GM18517 (cell line): ENCODE results near the gene SLC30A2.
"Not testable (repeated sequence)": the region's sequence is repeated elsewhere in the genome, so short reads cannot be mapped to it uniquely, and the experiment has no call there.

ENCODE experiments used
- ATAC-seq: cut with Tn5 transposase; IDR thresholded peaks from one replicate; pipeline ENCODE4 v1.9.1; 2021; ENCODE audit warnings: mild to moderate bottlenecking, moderate library complexity; ENCODE audit not compliant: unreplicated experiment

The SLC30A2 gene

GRCh38 chr1:26045722-26046245, at the start of gene SLC30A2:
TSS of gene SLC30A2 (minus strand) at chr1:26046118. CDS start at chr1:26045896, 222 bp downstream.
- no peak for ATAC-seq

DNA sequence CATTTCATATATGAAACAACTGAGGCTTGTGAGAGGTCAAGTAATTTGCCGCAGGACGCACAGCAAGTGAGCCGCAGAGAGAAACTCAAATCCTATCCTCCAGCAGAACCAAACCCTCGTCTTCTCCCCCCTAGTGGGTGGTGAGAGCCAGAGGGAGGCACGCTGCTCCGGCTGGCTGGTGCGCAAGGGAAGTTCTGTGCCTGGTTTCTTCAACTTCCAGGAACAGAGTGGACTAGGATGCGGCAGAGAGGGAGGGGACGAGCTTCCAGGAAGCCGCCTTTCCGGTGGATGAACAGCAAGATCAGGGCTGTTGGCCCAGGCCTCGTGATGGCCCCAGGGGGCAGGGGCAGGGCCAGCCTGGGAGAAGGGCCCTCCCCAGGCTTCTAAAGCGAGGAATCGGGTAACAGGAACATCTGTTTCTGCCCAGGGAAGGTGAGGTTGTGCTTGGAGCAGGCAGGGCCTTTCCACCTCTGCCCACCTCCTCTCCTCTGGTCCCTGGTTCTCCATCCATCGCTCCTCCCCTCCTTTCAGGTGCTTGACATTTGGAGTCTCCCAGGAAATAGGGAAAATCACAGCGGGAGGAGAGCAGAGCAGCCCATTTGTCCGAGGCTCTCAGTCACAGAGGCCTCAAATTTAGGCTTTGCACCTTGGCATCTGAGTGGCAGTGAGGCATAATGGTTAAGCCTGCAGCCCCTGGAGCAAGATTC, 48.9 kb upstream of the SLC30A2 start:
- ATAC-seq = no peak

DNA sequence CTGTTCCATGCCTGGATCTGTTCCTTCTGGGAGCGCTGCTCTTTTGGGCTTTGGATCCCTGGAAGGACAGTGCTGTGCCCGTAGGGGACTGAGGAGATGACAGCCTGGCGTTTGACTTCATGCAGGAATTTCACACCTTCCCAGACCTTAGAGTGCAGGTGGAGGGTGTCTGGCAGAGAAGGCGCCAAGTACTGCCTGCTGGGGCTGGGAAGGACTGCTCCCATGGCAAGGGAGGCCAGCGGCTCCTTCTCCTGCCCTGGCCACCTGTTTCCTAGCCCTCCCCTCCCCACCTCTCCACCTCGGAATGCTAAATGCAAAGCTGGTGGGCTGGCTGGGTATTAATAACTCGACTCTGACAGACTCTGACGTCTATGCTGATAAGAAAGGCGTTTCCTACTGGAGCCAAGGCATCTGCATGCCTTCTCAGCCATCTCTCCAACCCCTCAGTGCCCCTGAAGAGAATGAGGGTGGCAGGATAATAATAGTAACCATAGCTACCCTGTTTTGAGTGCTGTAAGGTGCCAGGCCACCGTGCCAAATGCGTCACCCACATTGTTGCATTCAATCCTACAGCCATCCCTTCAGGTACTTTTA, 48.3 kb upstream of the SLC30A2 start:
- ATAC-seq = no peak

- not testable (repeated sequence) for ATAC-seq
Observed at GRCh38 chr1:26093569-26093968, 47.7 kb upstream of the SLC30A2 start.

DNA sequence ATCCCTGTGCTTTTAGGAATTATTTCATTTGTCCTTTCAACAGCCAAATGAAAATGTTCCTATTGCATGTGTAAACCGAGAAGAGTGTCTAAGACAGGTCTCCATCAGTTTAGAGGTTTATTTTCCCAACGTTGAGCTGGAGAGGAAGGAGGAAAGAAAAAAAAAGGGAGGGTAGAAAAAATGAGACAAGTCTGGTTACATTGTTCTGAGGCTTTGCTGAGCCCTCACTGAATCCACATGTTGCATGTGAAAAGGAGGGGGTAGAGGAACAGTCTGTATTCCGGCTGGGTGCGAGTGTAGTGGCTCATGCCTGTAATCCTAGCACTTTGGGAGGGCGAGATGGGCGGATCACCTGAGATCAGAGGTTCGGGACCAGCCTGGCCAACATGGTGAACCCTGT, 46.5 kb upstream of the SLC30A2 start:
- no peak for ATAC-seq

DNA sequence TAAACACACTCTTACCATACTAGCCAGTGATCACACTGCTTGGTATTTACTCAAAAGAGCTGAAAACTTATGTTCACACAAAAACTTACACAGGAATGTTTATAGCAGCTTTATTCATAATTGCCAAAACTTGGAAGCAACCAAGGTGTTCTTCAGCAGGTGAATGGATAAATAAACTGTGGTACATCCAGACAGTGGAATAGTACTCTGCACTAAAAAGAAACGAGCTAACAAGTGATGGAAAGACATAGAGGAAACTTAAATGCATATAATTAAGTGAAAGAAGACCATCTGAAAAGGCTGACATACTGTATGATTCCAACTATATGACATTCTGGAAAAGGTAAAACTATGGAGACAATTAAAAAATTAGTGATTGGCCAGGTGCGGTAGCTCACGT, 45.0 kb upstream of the SLC30A2 start:
- no peak for ATAC-seq

DNA sequence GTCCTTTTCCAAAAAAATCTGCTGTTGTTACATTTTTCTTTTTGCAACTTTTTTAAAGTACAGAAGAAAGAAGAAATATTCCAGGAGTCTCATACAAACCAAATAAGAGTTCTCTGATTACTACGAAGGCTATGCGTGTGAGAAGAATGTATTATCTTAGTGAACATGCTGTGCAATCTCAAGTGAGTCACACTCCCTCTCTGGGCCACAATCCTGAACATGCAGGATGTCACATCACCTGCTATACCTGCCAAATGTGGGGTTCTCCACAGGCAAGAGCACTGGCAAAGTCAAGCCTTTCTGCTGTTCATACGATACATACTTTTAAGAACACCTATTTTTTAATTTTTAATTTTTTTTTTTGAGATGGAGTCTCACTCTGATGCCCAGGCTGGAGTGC, 43.2 kb upstream of the SLC30A2 start:
- no peak for ATAC-seq

DNA sequence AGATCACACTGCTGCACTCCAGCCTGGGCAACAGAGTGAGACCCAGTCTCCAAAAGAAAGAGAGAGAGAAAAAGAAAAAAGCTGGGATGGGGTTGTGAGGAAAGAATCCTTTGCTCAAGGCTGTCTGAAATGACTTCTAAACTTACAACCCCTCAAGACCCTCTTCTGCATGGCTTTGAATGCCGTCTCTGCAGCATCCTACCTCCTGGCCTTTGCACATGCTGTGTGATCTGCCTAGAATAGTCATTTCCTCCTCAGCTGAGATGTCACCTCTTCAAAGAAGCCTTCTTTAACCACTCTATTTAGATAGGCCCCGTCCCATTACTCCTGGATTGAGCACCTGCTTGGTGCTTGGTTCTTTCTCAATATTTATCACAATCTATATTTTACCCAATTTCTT, 38.9 kb upstream of the SLC30A2 start:
- ATAC-seq = no peak

DNA sequence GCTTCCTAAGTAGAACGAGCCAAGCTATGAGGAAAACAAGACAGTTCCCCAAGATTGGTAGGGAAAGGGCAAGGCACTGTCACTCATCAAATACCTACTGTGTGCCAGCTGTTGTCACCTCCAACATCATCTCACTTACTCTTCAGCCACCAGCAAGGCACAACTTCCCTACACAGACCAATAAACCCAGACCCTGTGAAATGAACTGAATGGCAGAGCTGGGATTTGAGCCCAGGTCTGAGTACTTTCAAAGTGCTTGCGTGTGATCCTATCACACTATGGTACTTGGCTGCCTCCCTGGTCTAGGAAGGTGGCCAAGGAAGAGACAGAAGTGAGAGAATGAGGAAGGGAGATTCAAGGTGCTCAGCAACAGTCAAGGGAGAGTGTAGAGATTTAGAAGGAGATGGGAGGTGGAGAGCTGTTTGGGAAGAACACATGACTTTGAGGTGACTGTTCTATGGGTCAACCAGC, 38.2 kb upstream of the SLC30A2 start:
- no peak for ATAC-seq

- ATAC-seq = no peak
Observed at GRCh38 chr1:26083208-26083607, 37.3 kb upstream of the SLC30A2 start.

GRCh38 chr1:26082020-26082350, 36.1 kb upstream of the SLC30A2 start:
- no peak for ATAC-seq

DNA sequence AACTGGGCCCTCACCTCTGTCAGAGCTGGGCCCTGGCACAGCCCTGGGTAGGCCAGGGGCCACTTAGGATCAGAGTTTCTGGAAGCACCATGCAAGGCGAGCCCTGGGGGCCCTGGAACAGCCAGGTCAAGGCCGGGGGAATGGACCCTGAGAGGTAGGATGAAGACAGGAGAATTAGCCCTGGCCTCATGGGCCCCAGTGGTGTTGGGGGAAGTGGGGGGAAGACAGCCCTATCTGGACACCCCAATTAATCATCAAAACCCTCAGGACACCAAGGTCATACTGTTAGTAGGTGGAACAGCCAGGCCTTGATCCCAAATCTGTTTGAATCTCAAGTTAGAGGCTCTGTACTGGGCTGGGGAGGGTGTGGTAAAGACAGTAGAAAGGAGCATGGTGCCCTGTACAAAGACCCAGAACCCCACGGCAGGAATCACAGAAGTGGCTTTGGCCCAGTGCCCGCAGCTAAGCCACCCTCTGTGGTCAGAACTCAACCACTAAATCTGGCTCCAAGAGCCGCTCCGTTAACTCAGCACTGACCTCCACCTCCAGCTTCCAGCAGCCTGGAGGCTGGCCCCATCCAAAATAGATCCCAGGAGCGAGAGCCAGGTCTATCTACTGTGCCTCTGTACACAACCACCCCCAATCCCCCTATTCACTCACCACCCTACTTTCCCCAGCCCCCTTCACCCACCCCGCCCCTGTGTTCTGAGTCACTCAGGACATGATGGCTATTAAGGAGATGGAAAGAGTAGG, 35.5 kb upstream of the SLC30A2 start:
- no peak for ATAC-seq

DNA sequence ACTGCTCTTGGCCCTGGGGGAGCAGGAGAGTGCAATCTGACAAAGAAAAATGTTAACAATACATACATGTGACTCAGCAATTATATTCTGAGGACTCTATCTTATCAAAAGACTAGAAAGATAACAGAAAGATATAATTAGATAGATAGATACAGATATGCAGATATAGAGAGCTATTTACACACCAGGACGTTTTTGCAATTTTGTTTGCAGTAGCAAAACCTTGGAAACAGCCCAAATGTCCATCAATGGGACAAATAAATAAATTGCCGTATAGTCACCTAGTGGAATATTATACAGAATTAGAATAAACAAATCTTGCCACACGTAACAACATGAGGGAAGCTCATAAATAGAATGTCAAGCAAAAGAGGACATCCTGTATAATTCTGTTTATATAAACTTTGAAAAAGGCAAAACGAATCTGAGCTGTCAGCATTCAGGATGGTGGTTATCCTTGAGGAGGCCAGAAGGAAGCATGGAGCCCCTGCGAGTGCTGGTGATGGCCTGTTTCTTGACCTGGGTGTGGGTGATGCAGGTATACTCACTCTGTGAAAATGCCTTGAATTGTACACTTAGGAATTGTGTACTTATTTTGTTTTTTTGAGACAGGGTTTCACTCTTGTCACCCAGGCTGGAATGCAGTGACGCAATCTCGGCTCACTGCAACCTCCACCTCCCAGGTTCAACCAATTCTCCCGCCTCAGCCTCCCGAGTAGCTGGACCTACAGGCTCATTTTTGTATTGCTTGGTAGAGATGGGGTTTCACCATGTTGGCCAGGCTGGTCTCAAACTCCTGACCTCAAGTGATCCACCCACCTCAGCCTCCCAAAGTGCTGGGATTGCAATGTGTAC, 34.3 kb upstream of the SLC30A2 start:
- ATAC-seq = no peak

GRCh38 chr1:26079178-26079563, 33.3 kb upstream of the SLC30A2 start:
- ATAC-seq = no peak

DNA sequence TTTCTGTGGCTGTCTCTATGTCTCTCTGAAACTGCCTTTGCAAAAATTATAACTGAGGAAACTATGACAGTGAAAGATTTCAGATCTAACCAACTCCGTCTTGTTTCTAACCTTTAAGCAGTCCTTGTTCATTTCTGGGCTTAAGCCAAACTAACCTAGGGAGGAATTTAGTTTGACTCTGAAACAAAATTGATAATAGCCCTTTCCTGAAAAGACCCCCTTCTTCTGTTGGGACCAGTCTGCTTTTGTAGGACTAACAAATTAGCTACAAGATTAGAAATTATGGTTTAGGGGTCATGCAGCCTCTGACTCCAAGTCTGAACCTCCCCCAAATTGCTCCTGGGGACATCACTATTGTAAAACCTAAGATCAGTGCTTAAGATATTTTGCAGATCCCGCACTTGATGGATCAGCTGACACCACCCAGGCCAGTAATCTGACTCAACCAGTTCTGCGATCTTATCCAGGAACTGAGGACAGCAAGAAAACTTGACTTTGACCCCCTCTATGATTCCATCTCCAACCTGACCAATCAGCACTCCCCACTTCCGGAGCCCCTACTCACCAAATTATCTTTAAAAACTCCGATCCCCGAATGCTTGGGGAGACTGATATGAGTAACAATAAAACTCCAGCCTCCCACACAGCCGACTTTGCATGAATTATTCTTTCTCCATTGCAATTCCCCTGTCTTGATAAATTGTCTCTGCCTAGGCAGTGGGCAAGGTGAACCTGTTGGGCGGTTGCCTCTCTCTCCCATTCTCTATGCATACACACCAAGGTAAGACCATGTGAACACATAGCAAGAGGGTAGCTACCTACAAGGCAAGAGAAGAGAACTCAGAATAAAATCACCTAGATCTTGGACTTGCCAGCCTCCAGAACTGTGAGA, 32.6 kb upstream of the SLC30A2 start:
- ATAC-seq = no peak

DNA sequence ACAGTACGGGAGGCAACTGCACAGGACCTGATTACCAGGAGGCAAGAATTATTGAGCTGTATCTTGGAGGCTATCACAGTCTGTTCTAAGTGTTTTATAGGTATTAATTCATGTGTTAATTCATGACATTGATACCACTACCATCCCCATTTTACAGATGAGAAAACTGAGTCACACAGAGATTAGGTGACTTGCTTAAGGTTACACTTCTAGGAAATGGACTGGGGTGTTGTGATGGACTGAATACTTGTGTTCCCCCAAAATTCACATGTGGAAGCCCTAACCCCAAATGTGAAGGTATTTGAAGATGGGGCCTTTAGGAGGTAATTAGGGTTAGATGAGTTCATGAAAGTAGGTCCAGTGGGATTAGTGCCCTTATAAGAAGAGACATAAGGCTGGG, 31.6 kb upstream of the SLC30A2 start:
- no peak for ATAC-seq

- no peak for ATAC-seq
Observed at GRCh38 chr1:26075421-26076144, 29.7 kb upstream of the SLC30A2 start.

DNA sequence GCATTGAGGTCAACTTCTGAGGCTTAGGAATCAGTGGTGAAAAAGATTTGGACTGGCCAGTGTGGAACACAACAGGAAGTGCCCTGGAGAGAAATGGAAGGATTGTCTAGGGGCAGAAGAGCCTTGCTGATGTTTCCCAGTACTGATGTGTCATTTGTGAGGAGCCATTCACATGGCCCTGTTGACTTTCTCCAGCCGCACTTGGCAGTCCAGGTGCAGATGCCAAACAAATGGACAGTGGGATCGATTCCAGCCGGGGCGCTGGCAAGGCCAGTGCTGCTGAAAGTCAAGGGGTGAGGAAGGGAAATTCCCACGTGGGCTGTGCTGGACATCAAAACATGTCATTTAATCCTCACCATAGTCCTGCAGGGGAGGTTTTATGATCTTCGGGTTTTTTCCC, 26.4 kb upstream of the SLC30A2 start:
- no peak for ATAC-seq

DNA sequence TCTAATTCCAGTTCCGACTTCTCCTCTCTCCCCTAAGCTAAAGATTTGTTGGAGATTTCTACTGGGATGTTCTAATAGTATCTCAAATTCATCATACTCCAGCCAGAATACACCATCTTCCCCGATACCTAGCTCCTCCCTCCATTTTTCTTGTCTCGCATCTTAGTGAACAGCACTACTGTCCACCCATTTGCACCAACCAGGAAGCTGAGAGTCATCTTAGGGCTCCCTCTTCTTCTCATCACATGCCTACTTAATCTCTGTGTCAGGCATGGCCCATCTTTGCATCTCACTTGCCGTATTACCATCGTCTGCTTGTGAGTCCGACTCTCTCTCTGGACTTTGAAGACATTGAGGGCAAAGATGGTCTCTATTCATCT, 25.0 kb upstream of the SLC30A2 start:
- ATAC-seq = no peak
